ENCODE measurements around the gene TCF12. TPM values are rescaled to one million over a fixed set of nuclear protein-coding genes. Genes with fewer than 3 reads are reported as not detected.

The TCF12 gene
- total RNA-seq, 1 donor from 2014 or later: 112 TPM

DNA sequence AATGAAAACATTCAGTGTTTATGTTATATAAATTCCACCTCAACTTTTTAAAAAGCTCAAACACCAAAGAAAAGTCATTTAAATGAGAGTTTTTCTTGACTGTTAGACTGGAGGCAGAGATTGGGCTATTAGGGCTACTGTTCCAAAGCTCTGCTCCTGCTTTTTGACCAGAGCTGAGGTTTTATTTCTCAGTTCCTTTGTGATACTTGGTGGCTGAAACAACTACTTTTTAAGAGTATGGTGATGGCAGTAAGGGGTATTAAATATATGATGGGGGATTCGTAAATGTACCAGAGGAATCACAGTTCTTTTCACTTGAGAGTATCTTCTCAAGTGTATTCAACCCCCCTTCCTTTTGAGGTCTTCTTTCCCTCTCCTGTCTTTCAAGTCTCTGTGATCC, 271.8 kb downstream of the TCF12 start:
- no peaks in the 10 kb centered on the region for H3K4me1 Mint-ChIP-seq (ENCODE audit: low read depth, unreplicated experiment)
- DNase-seq (ENCODE audit: low read depth): no peak
- Histone ChIP-seq H3K9ac (ENCODE audit: low read length) (no peak overlapping the region), H2AFZ (ENCODE audit: low read depth, low read length) (no peak overlapping the region), H3K27ac (ENCODE audit: low read depth, low read length) (no peak overlapping the region), H4K20me1 (ENCODE audit: insufficient read depth, low read length) (peaks cover 10% of the 10 kb centered on the region), H3K4me2 (ENCODE audit: low read length) (no peak overlapping the region), H3K9me3 (ENCODE audit: insufficient read depth, low read depth, low read length) (no peaks in the 10 kb centered on the region), H3K79me2 (ENCODE audit: insufficient read depth, low read length) (no peaks in the 10 kb centered on the region), H3K27me3 (ENCODE audit: insufficient read depth, low read length) (no peaks in the 10 kb centered on the region), H3K36me3 (ENCODE audit: insufficient read depth, low read length) (peaks cover 12% of the 10 kb centered on the region), H3K4me3 (ENCODE audit: insufficient read depth, low read depth, low read length) (no peak overlapping the region), H3K4me1 (ENCODE audit: insufficient read depth, low read length) (no peaks in the 10 kb centered on the region)
- no peaks in the 10 kb centered on the region for H3K9me3 Mint-ChIP-seq (ENCODE audit: unreplicated experiment)
- FAIRE-seq: no peak
- H3K4me3 Mint-ChIP-seq (ENCODE audit: unreplicated experiment): no peak overlapping the region
- peaks cover 17% of the 10 kb centered on the region for H3K36me3 Mint-ChIP-seq (ENCODE audit: low read depth, unreplicated experiment)
- no peaks in the 10 kb centered on the region for H3K27me3 Mint-ChIP-seq (ENCODE audit: low read depth, unreplicated experiment)
- no peak for TF ChIP-seq EZH2 (IDR thresholded peaks at IDR 0.05; ENCODE audit: insufficient read depth, low read length)
- TF ChIP-seq, protein P1, sequence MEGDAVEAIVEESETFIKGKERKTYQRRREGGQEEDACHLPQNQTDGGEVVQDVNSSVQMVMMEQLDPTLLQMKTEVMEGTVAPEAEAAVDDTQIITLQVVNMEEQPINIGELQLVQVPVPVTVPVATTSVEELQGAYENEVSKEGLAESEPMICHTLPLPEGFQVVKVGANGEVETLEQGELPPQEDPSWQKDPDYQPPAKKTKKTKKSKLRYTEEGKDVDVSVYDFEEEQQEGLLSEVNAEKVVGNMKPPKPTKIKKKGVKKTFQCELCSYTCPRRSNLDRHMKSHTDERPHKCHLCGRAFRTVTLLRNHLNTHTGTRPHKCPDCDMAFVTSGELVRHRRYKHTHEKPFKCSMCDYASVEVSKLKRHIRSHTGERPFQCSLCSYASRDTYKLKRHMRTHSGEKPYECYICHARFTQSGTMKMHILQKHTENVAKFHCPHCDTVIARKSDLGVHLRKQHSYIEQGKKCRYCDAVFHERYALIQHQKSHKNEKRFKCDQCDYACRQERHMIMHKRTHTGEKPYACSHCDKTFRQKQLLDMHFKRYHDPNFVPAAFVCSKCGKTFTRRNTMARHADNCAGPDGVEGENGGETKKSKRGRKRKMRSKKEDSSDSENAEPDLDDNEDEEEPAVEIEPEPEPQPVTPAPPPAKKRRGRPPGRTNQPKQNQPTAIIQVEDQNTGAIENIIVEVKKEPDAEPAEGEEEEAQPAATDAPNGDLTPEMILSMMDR (IDR thresholded peaks at IDR 0.05; ENCODE audit: insufficient read depth, low read depth, low read length): no peak
- H3K27ac Mint-ChIP-seq (ENCODE audit: unreplicated experiment): no peak overlapping the region

DNA sequence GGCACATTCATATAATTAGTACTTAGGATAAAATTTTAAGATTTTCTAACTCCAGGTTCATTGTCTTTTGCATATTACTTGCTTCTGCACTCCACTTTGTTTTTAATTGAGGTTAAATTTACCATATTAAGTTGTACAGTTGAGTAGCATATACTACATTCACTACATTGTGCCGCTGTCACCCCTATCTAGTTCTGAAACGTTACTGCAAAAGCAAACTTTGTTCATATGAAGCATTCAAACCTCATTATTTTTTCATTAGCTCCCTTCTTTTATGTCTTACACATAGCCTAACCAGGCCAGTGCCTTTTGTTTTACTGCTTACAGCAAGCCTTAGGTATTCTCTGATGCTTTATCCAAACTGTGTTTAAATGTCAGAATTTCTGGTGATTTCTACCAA, 274.7 kb downstream of the TCF12 start:
- Mint-ChIP-seq H3K4me1 (ENCODE audit: low read depth, unreplicated experiment) (no peaks in the 10 kb centered on the region), H3K27me3 (ENCODE audit: low read depth, unreplicated experiment) (no peaks in the 10 kb centered on the region), H3K36me3 (ENCODE audit: low read depth, unreplicated experiment) (peaks cover 4% of the 10 kb centered on the region), H3K9me3 (ENCODE audit: unreplicated experiment) (no peaks in the 10 kb centered on the region), H3K4me3 (ENCODE audit: unreplicated experiment) (no peak overlapping the region), H3K27ac (ENCODE audit: unreplicated experiment) (no peak overlapping the region)
- no peak overlapping the region for H3K9ac ChIP-seq (ENCODE audit: low read length)
- H2AFZ ChIP-seq (ENCODE audit: low read depth, low read length): no peak overlapping the region
- H3K4me3 ChIP-seq (ENCODE audit: insufficient read depth, low read depth, low read length): no peak overlapping the region
- H4K20me1 ChIP-seq (ENCODE audit: insufficient read depth, low read length): peaks cover 20% of the 10 kb centered on the region
- no peak overlapping the region for H3K27ac ChIP-seq (ENCODE audit: low read depth, low read length)
- FAIRE-seq: no peak
- H3K4me2 ChIP-seq (ENCODE audit: low read length): no peak overlapping the region
- TF ChIP-seq, protein P1 (IDR thresholded peaks at IDR 0.05; ENCODE audit: insufficient read depth, low read depth, low read length): no peak
- TF ChIP-seq EZH2 (IDR thresholded peaks at IDR 0.05; ENCODE audit: insufficient read depth, low read length): no peak
- DNase-seq (ENCODE audit: low read depth): no peak
- no peaks in the 10 kb centered on the region for H3K9me3 ChIP-seq (ENCODE audit: insufficient read depth, low read depth, low read length)
- no peaks in the 10 kb centered on the region for H3K27me3 ChIP-seq (ENCODE audit: insufficient read depth, low read length)
- no peaks in the 10 kb centered on the region for H3K79me2 ChIP-seq (ENCODE audit: insufficient read depth, low read length)
- H3K36me3 ChIP-seq (ENCODE audit: insufficient read depth, low read length): peaks cover 11% of the 10 kb centered on the region
- no peaks in the 10 kb centered on the region for H3K4me1 ChIP-seq (ENCODE audit: insufficient read depth, low read length)

DNA sequence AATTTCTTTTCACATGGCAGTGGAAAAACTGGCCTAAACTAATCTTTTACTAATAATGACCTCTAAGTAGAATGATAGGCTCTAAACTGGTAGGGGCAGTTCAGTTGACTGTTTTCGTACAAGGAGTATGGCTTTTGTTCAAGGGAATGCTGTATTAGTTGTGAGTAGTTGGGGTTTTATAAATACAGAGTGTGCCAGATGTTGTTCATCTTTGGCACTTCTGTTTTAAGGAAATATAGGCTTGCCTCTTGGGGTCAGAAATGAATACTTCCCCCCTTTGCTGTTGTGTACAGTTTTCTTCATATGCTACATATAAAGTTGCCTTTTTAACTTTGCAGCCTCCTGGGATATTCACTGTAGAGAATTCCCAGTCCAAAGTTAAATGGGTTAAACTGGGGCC, 276.9 kb downstream of the TCF12 start:
- H2AFZ ChIP-seq (ENCODE audit: low read depth, low read length): no peak overlapping the region
- TF ChIP-seq, protein P1 (IDR thresholded peaks at IDR 0.05; ENCODE audit: insufficient read depth, low read depth, low read length): no peak
- no peak for TF ChIP-seq EZH2 (IDR thresholded peaks at IDR 0.05; ENCODE audit: insufficient read depth, low read length)
- FAIRE-seq: no peak

More for the DNA sequence above, 276.9 kb downstream of the TCF12 start:
- Histone ChIP-seq H3K27me3 (ENCODE audit: insufficient read depth, low read length) (no peaks in the 10 kb centered on the region), H3K4me1 (ENCODE audit: insufficient read depth, low read length) (no peaks in the 10 kb centered on the region), H3K36me3 (ENCODE audit: insufficient read depth, low read length) (peaks cover 11% of the 10 kb centered on the region), H3K27ac (ENCODE audit: low read depth, low read length) (no peak overlapping the region), H3K4me2 (ENCODE audit: low read length) (no peak overlapping the region), H3K9me3 (ENCODE audit: insufficient read depth, low read depth, low read length) (no peaks in the 10 kb centered on the region), H3K4me3 (ENCODE audit: insufficient read depth, low read depth, low read length) (no peak overlapping the region), H4K20me1 (ENCODE audit: insufficient read depth, low read length) (peaks cover 22% of the 10 kb centered on the region), H3K9ac (ENCODE audit: low read length) (no peak overlapping the region), H3K79me2 (ENCODE audit: insufficient read depth, low read length) (no peaks in the 10 kb centered on the region)
- Mint-ChIP-seq H3K36me3 (ENCODE audit: low read depth, unreplicated experiment) (peaks cover 2% of the 10 kb centered on the region), H3K27ac (ENCODE audit: unreplicated experiment) (no peak overlapping the region), H3K9me3 (ENCODE audit: unreplicated experiment) (no peaks in the 10 kb centered on the region), H3K4me1 (ENCODE audit: low read depth, unreplicated experiment) (peaks cover 7% of the 10 kb centered on the region), H3K27me3 (ENCODE audit: low read depth, unreplicated experiment) (no peaks in the 10 kb centered on the region), H3K4me3 (ENCODE audit: unreplicated experiment) (no peak overlapping the region)
- DNase-seq (ENCODE audit: low read depth): no peak
